Measurements from ENCODE around the gene KRT20. TPM values are rescaled to one million over a fixed set of nuclear protein-coding genes. Genes with fewer than 3 reads are reported as not detected.

KRT20 gene
- total and polyA plus RNA-seq, 7 experiments from 2014 or later = not detected

DNA sequence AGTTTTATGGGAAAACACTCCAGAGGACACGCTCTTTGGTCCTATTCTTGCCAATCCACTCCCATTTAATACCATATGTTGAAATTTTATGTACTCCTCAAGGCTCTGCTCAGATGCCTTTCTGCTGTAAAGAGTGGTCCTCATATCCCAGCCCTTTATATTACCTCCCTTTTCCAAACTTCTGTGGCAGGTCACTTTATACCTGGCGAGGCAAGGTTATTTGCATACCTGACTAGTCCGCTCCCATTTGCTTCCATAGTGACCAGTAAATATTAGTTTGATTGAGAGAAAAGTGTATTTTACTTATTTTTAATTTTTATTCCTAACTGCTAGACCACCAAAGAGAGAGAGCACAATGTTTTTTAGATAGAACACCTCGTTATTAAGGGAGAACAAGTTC, 35.3 kb downstream of the KRT20 start:
- H3K9me3 ChIP-seq (ENCODE audit: control insufficient read depth in 2 of 3, low read length in 3 of 3) = no peaks in the 10 kb centered on the region
- Mint-ChIP-seq H3K36me3 (no peaks in the 10 kb centered on the region), H3K4me3 (no peak overlapping the region), H3K27me3 (peaks cover 19 to 54% (median 41%) of the 10 kb centered on the region in 5 donors), H3K27ac (no peak overlapping the region), H3K9me3 (no peaks in the 10 kb centered on the region), H3K4me1 (no peaks in the 10 kb centered on the region)
- CTCF ChIA-PET = no interaction called here
- ATAC-seq (no peak), DNase-seq (no peak)
- no peak overlapping the region for H3K4me3 ChIP-seq (ENCODE audit: low read length)
- no peaks in the 10 kb centered on the region for H3K27me3 ChIP-seq (ENCODE audit: control insufficient read depth in 2 of 2, insufficient read depth in 2 of 2, low read length in 2 of 2)
- H3K36me3 ChIP-seq (ENCODE audit: control insufficient read depth in 2 of 3, insufficient read depth in 3 of 3, low read length in 3 of 3) = no peaks in the 10 kb centered on the region
- intact Hi-C loops (cut with micrococcal nuclease) = no loop called here
- H3K27ac ChIP-seq (ENCODE audit: low read depth, low read length) = no peak overlapping the region
- no peaks in the 10 kb centered on the region for H3K4me1 ChIP-seq (ENCODE audit: control insufficient read depth in 2 of 2, insufficient read depth in 2 of 2, low read length in 2 of 2)
- POLR2A ChIA-PET = no interaction called here

DNA sequence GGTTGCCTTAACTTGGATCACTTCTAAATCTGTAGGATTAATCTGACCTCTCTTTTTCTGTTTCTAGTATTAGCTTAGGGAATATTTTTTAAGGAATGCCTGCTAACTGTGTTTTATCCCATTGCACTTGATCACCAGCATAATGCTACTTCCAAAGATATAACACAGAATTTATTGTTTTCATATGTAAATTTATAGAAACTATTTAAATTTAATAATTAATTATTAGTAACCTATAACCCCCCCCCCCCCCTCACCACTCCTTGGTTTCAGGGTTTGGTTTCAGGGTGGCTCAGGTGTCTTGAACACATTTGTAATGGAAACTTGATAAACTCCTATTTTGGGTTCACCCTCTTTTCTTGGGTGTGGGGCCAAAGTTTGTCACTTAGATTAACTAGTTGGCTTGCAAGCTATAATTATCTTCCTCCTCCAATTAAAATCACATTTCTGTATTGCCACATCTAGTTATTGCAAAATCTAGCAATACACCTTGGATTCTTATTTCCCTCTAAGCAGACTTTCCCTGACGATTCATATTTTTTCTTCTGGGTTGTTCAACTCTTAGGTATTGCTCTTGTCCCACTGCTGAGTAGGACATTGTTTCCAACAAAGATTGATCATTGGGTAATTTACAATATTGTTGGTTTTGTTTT, 36.3 kb downstream of the KRT20 start:
- Mint-ChIP-seq H3K27me3 (peaks cover 20 to 57% (median 43%) of the 10 kb centered on the region in 5 donors), H3K9me3 (no peaks in the 10 kb centered on the region), H3K27ac (no peak overlapping the region), H3K4me1 (no peaks in the 10 kb centered on the region), H3K4me3 (no peak overlapping the region), H3K36me3 (no peaks in the 10 kb centered on the region)
- no peaks in the 10 kb centered on the region for H3K9me3 ChIP-seq (ENCODE audit: control insufficient read depth in 2 of 3, low read length in 3 of 3)
- ChIA-PET CTCF (no interaction called here), POLR2A (interaction anchor here (1.0 kb wide), 1 partner anchor 29 kb away, joined by 4 read pairs; no protein-coding TSS in a partner anchor)
- no peak overlapping the region for H3K4me3 ChIP-seq (ENCODE audit: low read length)
- H3K27ac ChIP-seq (ENCODE audit: low read depth, low read length) = no peak overlapping the region
- ATAC-seq (no peak), DNase-seq (no peak)
- intact Hi-C loops (cut with micrococcal nuclease) = no loop called here
- H3K4me1 ChIP-seq (ENCODE audit: control insufficient read depth in 2 of 2, insufficient read depth in 2 of 2, low read length in 2 of 2) = no peaks in the 10 kb centered on the region
- H3K27me3 ChIP-seq (ENCODE audit: control insufficient read depth in 2 of 2, insufficient read depth in 2 of 2, low read length in 2 of 2) = no peaks in the 10 kb centered on the region
- no peaks in the 10 kb centered on the region for H3K36me3 ChIP-seq (ENCODE audit: control insufficient read depth in 2 of 3, insufficient read depth in 3 of 3, low read length in 3 of 3)

GRCh38 chr17:40846515-40847144, 38.4 kb downstream of the KRT20 start:
- no peaks in the 10 kb centered on the region for H3K36me3 Mint-ChIP-seq
- H3K27ac ChIP-seq (ENCODE audit: low read depth, low read length) = no peak overlapping the region
- H3K27me3 ChIP-seq (ENCODE audit: control insufficient read depth in 2 of 2, insufficient read depth in 2 of 2, low read length in 2 of 2) = no peaks in the 10 kb centered on the region
- H3K4me3 ChIP-seq (ENCODE audit: low read length) = no peak overlapping the region
- ChIA-PET POLR2A (interaction anchor here (1.0 kb wide), 1 partner anchor 221 kb away, joined by 3 read pairs; no protein-coding TSS in a partner anchor), CTCF (no interaction called here)
- ATAC-seq = no peak
- no peaks in the 10 kb centered on the region for H3K4me1 ChIP-seq (ENCODE audit: control insufficient read depth in 2 of 2, insufficient read depth in 2 of 2, low read length in 2 of 2)
- H3K36me3 ChIP-seq (ENCODE audit: control insufficient read depth in 2 of 3, insufficient read depth in 3 of 3, low read length in 3 of 3) = no peaks in the 10 kb centered on the region
- intact Hi-C loops (cut with micrococcal nuclease) = no loop called here
- DNase-seq = no peak
- H3K9me3 Mint-ChIP-seq = peaks cover 0 to 2% (median 0%) of the 10 kb centered on the region in 11 donors
- H3K4me1 Mint-ChIP-seq = no peaks in the 10 kb centered on the region
- peaks cover 14 to 49% (median 41%) of the 10 kb centered on the region in 5 donors for H3K27me3 Mint-ChIP-seq
- no peak overlapping the region for H3K27ac Mint-ChIP-seq
- H3K9me3 ChIP-seq (ENCODE audit: control insufficient read depth in 2 of 3, low read length in 3 of 3) = no peaks in the 10 kb centered on the region
- H3K4me3 Mint-ChIP-seq = no peak overlapping the region

- no peak for DNase-seq
- no peaks in the 10 kb centered on the region for H3K4me1 Mint-ChIP-seq
- Histone ChIP-seq H3K27ac (ENCODE audit: low read depth, low read length) (no peak overlapping the region), H3K4me3 (ENCODE audit: low read length) (no peak overlapping the region), H3K27me3 (ENCODE audit: control insufficient read depth in 2 of 2, insufficient read depth in 2 of 2, low read length in 2 of 2) (no peaks in the 10 kb centered on the region), H3K36me3 (ENCODE audit: control insufficient read depth in 2 of 3, insufficient read depth in 3 of 3, low read length in 3 of 3) (no peaks in the 10 kb centered on the region), H3K9me3 (ENCODE audit: control insufficient read depth in 2 of 3, low read length in 3 of 3) (no peaks in the 10 kb centered on the region), H3K4me1 (ENCODE audit: control insufficient read depth in 2 of 2, insufficient read depth in 2 of 2, low read length in 2 of 2) (no peaks in the 10 kb centered on the region)
- POLR2A ChIA-PET = interaction anchor here (0.6 kb wide), 1 partner anchor 10 kb away, joined by 3 read pairs; no protein-coding TSS in a partner anchor
- intact Hi-C loops (cut with micrococcal nuclease) = no loop called here
- peaks cover 0 to 2% (median 0%) of the 10 kb centered on the region in 11 donors for H3K9me3 Mint-ChIP-seq
- CTCF ChIA-PET = interaction anchor here (0.6 kb wide), 1 partner anchor 14 kb away, joined by 4 read pairs; no protein-coding TSS in a partner anchor
- H3K36me3 Mint-ChIP-seq = peaks cover 0 to 8% (median 0%) of the 10 kb centered on the region in 5 donors
- no peak overlapping the region for H3K4me3 Mint-ChIP-seq
- no peak for ATAC-seq
- H3K27me3 Mint-ChIP-seq = peaks cover 7 to 44% (median 34%) of the 10 kb centered on the region in 5 donors
- H3K27ac Mint-ChIP-seq = no peak overlapping the region
Observed at GRCh38 chr17:40844671-40845107, 40.4 kb downstream of the KRT20 start.

DNA sequence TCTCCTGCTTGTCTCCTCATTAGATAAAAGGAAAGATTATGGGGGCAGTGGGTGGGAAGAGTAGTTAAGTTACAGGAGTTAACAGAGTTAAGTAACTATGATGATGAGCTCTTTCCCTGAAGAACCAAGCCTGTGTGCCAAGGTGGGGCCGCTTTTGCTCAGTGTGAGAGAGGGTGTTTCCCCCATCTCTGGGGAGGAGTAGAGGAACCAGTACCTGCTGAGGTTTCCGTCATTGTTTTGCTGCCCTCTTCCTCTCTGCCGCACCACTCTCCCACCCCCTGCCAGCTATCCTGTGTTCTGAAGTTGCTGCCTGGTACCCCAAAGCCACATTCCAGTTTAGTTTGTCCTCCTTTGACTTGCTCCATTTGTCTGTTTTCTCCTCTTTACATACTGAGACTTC, 41.8 kb downstream of the KRT20 start:
- Histone ChIP-seq H3K27me3 (ENCODE audit: control insufficient read depth in 2 of 2, insufficient read depth in 2 of 2, low read length in 2 of 2) (no peaks in the 10 kb centered on the region), H3K27ac (ENCODE audit: low read depth, low read length) (no peak overlapping the region), H3K4me1 (ENCODE audit: control insufficient read depth in 2 of 2, insufficient read depth in 2 of 2, low read length in 2 of 2) (no peaks in the 10 kb centered on the region), H3K36me3 (ENCODE audit: control insufficient read depth in 2 of 3, insufficient read depth in 3 of 3, low read length in 3 of 3) (no peaks in the 10 kb centered on the region), H3K9me3 (ENCODE audit: control insufficient read depth in 2 of 3, low read length in 3 of 3) (no peaks in the 10 kb centered on the region), H3K4me3 (ENCODE audit: low read length) (no peak overlapping the region)
- no peak overlapping the region for H3K27ac Mint-ChIP-seq
- peaks cover 0 to 14% (median 0%) of the 10 kb centered on the region in 5 donors for H3K36me3 Mint-ChIP-seq
- no peak overlapping the region for H3K4me3 Mint-ChIP-seq
- H3K27me3 Mint-ChIP-seq = peaks cover 7 to 44% (median 30%) of the 10 kb centered on the region in 5 donors
- peaks cover 0 to 2% (median 0%) of the 10 kb centered on the region in 11 donors for H3K9me3 Mint-ChIP-seq
- ATAC-seq = no peak
- intact Hi-C loops (cut with micrococcal nuclease) = no loop called here
- no peaks in the 10 kb centered on the region for H3K4me1 Mint-ChIP-seq
- ChIA-PET CTCF (interaction anchor here (0.9 to 1.1 kb wide), 2 partner anchors 13 to 806 kb away, joined by 4 read pairs; no protein-coding TSS in a partner anchor), POLR2A (interaction anchor here (0.6 kb wide), 1 partner anchor 87 kb away, joined by 4 read pairs; no protein-coding TSS in a partner anchor)
- no peak for DNase-seq

- no peaks in the 10 kb centered on the region for H3K9me3 ChIP-seq (ENCODE audit: control insufficient read depth in 2 of 3, low read length in 3 of 3)
- no peak overlapping the region for H3K27ac Mint-ChIP-seq
- DNase-seq (no peak), ATAC-seq (no peak)
- H3K4me1 Mint-ChIP-seq = no peaks in the 10 kb centered on the region
- H3K27me3 Mint-ChIP-seq = peaks cover 7 to 44% (median 24%) of the 10 kb centered on the region in 5 donors
- H3K4me3 Mint-ChIP-seq = no peak overlapping the region
- H3K36me3 Mint-ChIP-seq = peaks cover 0 to 14% (median 0%) of the 10 kb centered on the region in 5 donors
- POLR2A ChIA-PET = interaction anchor here (0.7 kb wide), 1 partner anchor 144 kb away, joined by 3 read pairs; no protein-coding TSS in a partner anchor
- H3K4me1 ChIP-seq (ENCODE audit: control insufficient read depth in 2 of 2, insufficient read depth in 2 of 2, low read length in 2 of 2) = no peaks in the 10 kb centered on the region
- H3K27me3 ChIP-seq (ENCODE audit: control insufficient read depth in 2 of 2, insufficient read depth in 2 of 2, low read length in 2 of 2) = no peaks in the 10 kb centered on the region
- H3K27ac ChIP-seq (ENCODE audit: low read depth, low read length) = no peak overlapping the region
- H3K4me3 ChIP-seq (ENCODE audit: low read length) = no peak overlapping the region
- no peaks in the 10 kb centered on the region for H3K36me3 ChIP-seq (ENCODE audit: control insufficient read depth in 2 of 3, insufficient read depth in 3 of 3, low read length in 3 of 3)
- CTCF ChIA-PET = no interaction called here
- intact Hi-C loops (cut with micrococcal nuclease) = no loop called here
- peaks cover 0 to 2% (median 0%) of the 10 kb centered on the region in 11 donors for H3K9me3 Mint-ChIP-seq
Observed at GRCh38 chr17:40841246-40841645, 43.8 kb downstream of the KRT20 start.

Data from naive thymus-derived CD4-positive, alpha-beta T cell (primary cell).